K562 (cell line): ENCODE measurements around the gene NFATC2. TPM values are rescaled to one million over a fixed set of nuclear protein-coding genes. Genes with fewer than 3 reads are reported as not detected.

Experiments used
- CEBPZ ChIP-seq: fragments of 150-350 bp; IDR thresholded peaks from 2 replicates; pipeline ENCODE4 v1.6.1; 2014; ENCODE audit warnings: low read depth, mild to moderate bottlenecking, low read length, borderline replicate concordance
- FIP1L1 ChIP-seq: fragments of 200-400 bp; formaldehyde crosslinking; IDR thresholded peaks from 2 replicates; pipeline ENCODE4 v1.6.1; 2018; ENCODE audit warnings: mild to moderate bottlenecking, low read depth, low read length; ENCODE audit not compliant: poor library complexity, severe bottlenecking
- HDAC6 ChIP-seq: IDR thresholded peaks from 2 replicates; pipeline ENCODE4 v1.6.1; 2012; ENCODE audit warnings: low read depth, mild to moderate bottlenecking, control low read depth, inconsistent platforms, low read length, moderate library complexity
- POLR2A ChIP-seq: fragments of 450-650 bp; conservative IDR thresholded peaks from 2 replicates; pipeline ENCODE4 v1.6.1; 2016
- RUNX1 ChIP-seq: sonication (generic); IDR thresholded peaks from 2 replicates; pipeline ENCODE4 v1.6.1; 2016; ENCODE audit warnings: antibody characterized with exemption, low read depth
- TFAM ChIP-seq: fragments of 250-450 bp; sonication (Bioruptor Pico); conservative IDR thresholded peaks from 2 replicates; pipeline ENCODE4 v1.5.0; 2021; ENCODE audit warnings: mild to moderate bottlenecking, moderate library complexity
- TRIM25 ChIP-seq: fragments of 450-650 bp; IDR thresholded peaks from 2 replicates; pipeline ENCODE4 v1.7.0; 2016; ENCODE audit warnings: borderline replicate concordance
- XRCC3 ChIP-seq: fragments of 450-650 bp; IDR thresholded peaks from 2 replicates; pipeline ENCODE4 v1.6.1; 2017; ENCODE audit warnings: mild to moderate bottlenecking, moderate library complexity
- ZNF316 ChIP-seq: fragments of 450-650 bp; IDR thresholded peaks from 2 replicates; pipeline ENCODE4 v1.6.1; 2016
- ZNF449 ChIP-seq: fragments of 250-450 bp; sonication (Bioruptor Pico); IDR thresholded peaks from 2 replicates; pipeline ENCODE4 v1.8.0; 2022; ENCODE audit warnings: moderate library complexity, mild to moderate bottlenecking, inconsistent platforms
- ZNF518B ChIP-seq: fragments of 250-450 bp; sonication (Bioruptor Pico); IDR thresholded peaks from 2 replicates; pipeline ENCODE4 v1.5.0; 2021; ENCODE audit warnings: mild to moderate bottlenecking, moderate library complexity
- polyA plus RNA-seq, 8 experiments: library from polyadenylated mRNA; depleted of rRNA in 4 of 8; stranded (reverse) in 5 of 8; unstranded in 3 of 8; fragments of >200 nt; fragmentation: Nextera tagmentation in 2 of 8; fragmentation: Illumina TruSeq in 1 of 8; extraction: Ambion mirVana in 2 of 8; extraction: Trizol in 1 of 8; gene quantifications; 2 replicates each; pipeline versions ENCODE4 v1.2.1 to v1.2.3, GENCODE V29; 2011 to 2014; ENCODE audit warnings: inconsistent platforms in 1 of 8, missing spikeins in 1 of 8
- total RNA-seq, 7 experiments: library from RNA; depleted of rRNA in 6 of 7; stranded (reverse); fragments of >200 nt in 6 of 7; fragmentation: Illumina TruSeq in 2 of 7; extraction: Trizol in 2 of 7; gene quantifications; 2 replicates each; pipeline versions ENCODE4 v1.2.1 to v1.2.3, GENCODE V29; 2011 to 2021; ENCODE audit warnings: low replicate concordance in 1 of 7
- TF ChIP-seq, protein P1 (sequence below), 2 experiments: fragments of 250-450 bp in 1 of 2; fragments of 450-650 bp in 1 of 2; sonication (Bioruptor Pico) in 1 of 2; IDR thresholded peaks; 2 replicates each; pipeline versions ENCODE4 v1.6.1 to v1.8.0; 2016 to 2021; ENCODE audit warnings: mild to moderate bottlenecking in 2 of 2, moderate library complexity in 2 of 2, missing compliant biosample characterization in 1 of 2, missing genetic modification characterization in 1 of 2
- TF ChIP-seq, protein P2 (sequence below): sonication (generic); formaldehyde crosslinking; IDR thresholded peaks from 2 replicates; pipeline ENCODE4 v1.8.1; 2023; ENCODE audit warnings: mild to moderate bottlenecking, missing genetic modification reagents

The NFATC2 gene
- total and polyA plus RNA-seq, 9 of the 15 experiments (the other 6 are each of a cell fraction or from before 2014, with no cell fraction given), result 1.9 to 11.2 (median 3.0) TPM

GRCh38 chr20:51492167-51493092, 50.1 kb downstream of the NFATC2 start (continued):
- TF ChIP-seq CEBPZ (no peak), TRIM25 (no peak), HDAC6 (no peak), TFAM (no peak), ZNF518B (CRISPR knock-in tag) (no peak), RUNX1 (no peak), POLR2A (peak; percentile 70), ZNF449 (no peak), FIP1L1 (no peak), XRCC3 (no peak), ZNF316 (peak; percentile 57)
- TF ChIP-seq, protein P1, sequence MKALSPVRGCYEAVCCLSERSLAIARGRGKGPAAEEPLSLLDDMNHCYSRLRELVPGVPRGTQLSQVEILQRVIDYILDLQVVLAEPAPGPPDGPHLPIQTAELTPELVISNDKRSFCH (CRISPR knock-in tag; IDR thresholded peaks at IDR 0.05), result no peak
- TF ChIP-seq, protein P1 (tag; IDR thresholded peaks at IDR 0.05), result peak; percentile 77
- TF ChIP-seq, protein P2, sequence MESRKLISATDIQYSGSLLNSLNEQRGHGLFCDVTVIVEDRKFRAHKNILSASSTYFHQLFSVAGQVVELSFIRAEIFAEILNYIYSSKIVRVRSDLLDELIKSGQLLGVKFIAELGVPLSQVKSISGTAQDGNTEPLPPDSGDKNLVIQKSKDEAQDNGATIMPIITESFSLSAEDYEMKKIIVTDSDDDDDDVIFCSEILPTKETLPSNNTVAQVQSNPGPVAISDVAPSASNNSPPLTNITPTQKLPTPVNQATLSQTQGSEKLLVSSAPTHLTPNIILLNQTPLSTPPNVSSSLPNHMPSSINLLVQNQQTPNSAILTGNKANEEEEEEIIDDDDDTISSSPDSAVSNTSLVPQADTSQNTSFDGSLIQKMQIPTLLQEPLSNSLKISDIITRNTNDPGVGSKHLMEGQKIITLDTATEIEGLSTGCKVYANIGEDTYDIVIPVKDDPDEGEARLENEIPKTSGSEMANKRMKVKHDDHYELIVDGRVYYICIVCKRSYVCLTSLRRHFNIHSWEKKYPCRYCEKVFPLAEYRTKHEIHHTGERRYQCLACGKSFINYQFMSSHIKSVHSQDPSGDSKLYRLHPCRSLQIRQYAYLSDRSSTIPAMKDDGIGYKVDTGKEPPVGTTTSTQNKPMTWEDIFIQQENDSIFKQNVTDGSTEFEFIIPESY (CRISPR knock-in tag), result peak; percentile 53
